Testis (tissue), 3 donors: ENCODE measurements around the gene BRAP. TPM values are rescaled to one million over a fixed set of nuclear protein-coding genes. Genes with fewer than 3 reads are reported as not detected.

ENCODE experiments used
- DNase-seq: peaks from one replicate; pipeline ENCODE4 v3.0.0-alpha.2; 2019
- H3K27ac ChIP-seq, 2 donors: fragments of 200-600 bp; sonication (generic); one replicate each; pipeline ENCODE4 v1.5.1; 2019
- H3K27me3 ChIP-seq: fragments of 200-600 bp; sonication (generic); one replicate; pipeline ENCODE4 v1.5.1; 2019
- H3K36me3 ChIP-seq: fragments of 200-600 bp; sonication (generic); one replicate; pipeline ENCODE4 v1.5.1; 2017; ENCODE audit warnings: low read depth; ENCODE audit errors: missing control alignments
- H3K4me1 ChIP-seq: fragments of 200-600 bp; sonication (generic); one replicate; pipeline ENCODE4 v1.5.1; 2019
- H3K4me3 ChIP-seq, 2 donors: fragments of 200-600 bp; sonication (generic); one replicate each; pipeline ENCODE4 v1.5.1; 2017 to 2019
- H3K9me3 ChIP-seq: fragments of 200-600 bp; sonication (generic); one replicate; pipeline ENCODE4 v1.5.1; 2017
- POLR2A ChIP-seq: fragments of 450-650 bp; IDR thresholded peaks from one replicate; pipeline ENCODE4 v1.6.1; 2017; ENCODE audit warnings: antibody characterized with exemption, mild to moderate bottlenecking, moderate library complexity
- WGBS, 2 donors: methylation state at CpG; one replicate each; pipeline ENCODE4 v1.1.5; 2018; 5-methylcytosine and 5-hydroxymethylcytosine counted together
- intact Hi-C: fragments of 100-400 bp; cut with DNase I; formaldehyde crosslinking; loops from one replicate; pipeline ENCODE4 v1.15.1; 2023; ENCODE audit warnings: low total_unique reads
- polyA plus RNA-seq: library from polyadenylated mRNA; stranded (reverse); fragments of 350-450 nt; fragmentation: Illumina TruSeq; extraction: RNeasy Lipid Tissue Mini Kit (QIAGEN cat#74804); gene quantifications from one replicate; pipeline ENCODE4 v1.2.3, GENCODE V29; 2014; ENCODE audit warnings: low read depth, low replicate concordance; ENCODE audit not compliant: insufficient read depth
- total RNA-seq, 2 donors: library from RNA; depleted of rRNA; stranded (reverse); fragments of >200 nt; gene quantifications; one replicate each; pipeline ENCODE4 v1.2.3, GENCODE V29; 2016
- TF ChIP-seq, protein P1 (sequence below), 3 experiments: fragments of 450-650 bp in 2 of 3; fragments of 200-600 bp in 1 of 3; sonication (generic) in 1 of 3; IDR thresholded peaks; one replicate each; pipeline ENCODE4 v1.5.1; 2016 to 2019; ENCODE audit warnings: antibody characterized with exemption in 3 of 3, mild to moderate bottlenecking in 2 of 3, moderate library complexity in 1 of 3

Gene BRAP
- total and polyA plus RNA-seq, 3 donors from 2014 or later = 71.4 to 167 (median 99.1) TPM

DNA sequence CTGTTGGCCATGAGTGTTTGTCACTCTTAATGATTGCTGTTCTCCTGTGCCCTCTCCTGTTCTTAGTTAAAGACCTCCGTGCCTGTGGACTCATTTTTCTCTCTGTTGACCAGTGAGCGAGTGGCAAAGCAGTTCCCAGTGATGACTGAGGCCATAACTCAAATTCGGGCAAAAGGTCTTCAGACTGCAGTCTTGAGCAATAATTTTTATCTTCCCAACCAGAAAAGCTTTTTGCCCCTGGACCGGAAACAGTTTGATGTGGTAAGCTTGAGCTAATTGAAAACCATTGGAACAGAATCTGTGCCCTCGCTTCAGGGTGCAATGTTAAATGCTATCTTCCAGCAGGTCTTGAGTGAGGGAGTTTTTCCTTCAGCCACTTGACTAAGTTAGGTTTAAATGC lies 19.9 kb upstream of the BRAP start:
- WGBS, 2 donors = 87 to 88% methylated on average over 5 of the region's 5 CpGs
- DNase-seq = no peak
- no peaks in the 10 kb centered on the region for H3K4me1 ChIP-seq
- no peaks in the 10 kb centered on the region for H3K9me3 ChIP-seq
- H3K4me3 ChIP-seq = no peak overlapping the region
- H3K27ac ChIP-seq = no peak overlapping the region
- TF ChIP-seq POLR2A = no peak
- TF ChIP-seq, protein P1, sequence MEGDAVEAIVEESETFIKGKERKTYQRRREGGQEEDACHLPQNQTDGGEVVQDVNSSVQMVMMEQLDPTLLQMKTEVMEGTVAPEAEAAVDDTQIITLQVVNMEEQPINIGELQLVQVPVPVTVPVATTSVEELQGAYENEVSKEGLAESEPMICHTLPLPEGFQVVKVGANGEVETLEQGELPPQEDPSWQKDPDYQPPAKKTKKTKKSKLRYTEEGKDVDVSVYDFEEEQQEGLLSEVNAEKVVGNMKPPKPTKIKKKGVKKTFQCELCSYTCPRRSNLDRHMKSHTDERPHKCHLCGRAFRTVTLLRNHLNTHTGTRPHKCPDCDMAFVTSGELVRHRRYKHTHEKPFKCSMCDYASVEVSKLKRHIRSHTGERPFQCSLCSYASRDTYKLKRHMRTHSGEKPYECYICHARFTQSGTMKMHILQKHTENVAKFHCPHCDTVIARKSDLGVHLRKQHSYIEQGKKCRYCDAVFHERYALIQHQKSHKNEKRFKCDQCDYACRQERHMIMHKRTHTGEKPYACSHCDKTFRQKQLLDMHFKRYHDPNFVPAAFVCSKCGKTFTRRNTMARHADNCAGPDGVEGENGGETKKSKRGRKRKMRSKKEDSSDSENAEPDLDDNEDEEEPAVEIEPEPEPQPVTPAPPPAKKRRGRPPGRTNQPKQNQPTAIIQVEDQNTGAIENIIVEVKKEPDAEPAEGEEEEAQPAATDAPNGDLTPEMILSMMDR (IDR thresholded peaks at IDR 0.05) = no peak
- intact Hi-C loops = no loop called here
- no peaks in the 10 kb centered on the region for H3K27me3 ChIP-seq
- H3K36me3 ChIP-seq = no peaks in the 10 kb centered on the region

DNA sequence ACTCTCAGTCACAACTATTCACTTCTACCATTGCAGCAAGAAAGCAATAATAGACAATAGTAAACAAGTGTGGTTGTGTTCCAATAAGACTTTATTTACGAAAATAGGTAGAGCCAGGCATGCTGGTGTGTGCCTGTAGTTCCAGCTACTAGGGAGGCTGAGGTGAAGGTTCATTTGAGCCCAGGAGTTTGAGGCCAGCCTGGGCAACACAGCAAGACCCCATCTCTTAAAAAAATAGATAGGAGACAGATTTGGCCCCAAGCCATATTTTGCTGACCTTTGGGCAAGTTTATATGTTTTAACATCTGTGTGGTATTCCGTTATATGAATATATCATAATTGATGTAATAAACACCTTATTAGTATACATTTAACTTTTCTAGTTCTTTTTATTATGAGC lies 14.2 kb upstream of the BRAP start:
- H3K4me1 ChIP-seq = no peaks in the 10 kb centered on the region
- H3K9me3 ChIP-seq = no peaks in the 10 kb centered on the region
- H3K4me3 ChIP-seq = no peak overlapping the region
- DNase-seq = no peak
- WGBS, 2 donors = 90 to 93% methylated on average over 2 of the region's 2 CpGs
- intact Hi-C loops = no loop called here
- no peak overlapping the region for H3K27ac ChIP-seq
- no peaks in the 10 kb centered on the region for H3K36me3 ChIP-seq
- TF ChIP-seq, protein P1 (IDR thresholded peaks at IDR 0.05) = no peak
- no peak for TF ChIP-seq POLR2A
- H3K27me3 ChIP-seq = no peaks in the 10 kb centered on the region

DNA sequence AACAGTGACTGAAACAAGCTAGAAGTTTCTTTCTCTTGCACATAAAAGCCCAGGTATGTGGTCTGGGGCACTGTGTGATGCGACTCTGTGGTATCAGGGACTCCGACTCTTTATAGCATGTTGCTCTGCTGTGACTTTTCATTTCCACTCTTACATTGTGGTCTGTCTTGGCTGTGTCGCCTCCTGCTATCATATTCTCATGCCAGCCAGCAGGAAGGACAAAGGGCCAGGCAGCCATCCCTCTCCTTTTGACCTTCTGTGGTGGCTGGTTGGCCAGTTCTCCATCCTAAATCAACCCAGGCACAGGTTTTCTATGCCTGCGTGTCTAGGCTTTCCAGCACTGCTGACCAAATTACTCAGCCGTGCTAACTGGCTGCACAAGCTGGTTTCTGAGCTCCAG lies 8.1 kb upstream of the BRAP start:
- DNase-seq = no peak
- Histone ChIP-seq H3K27me3 (no peaks in the 10 kb centered on the region), H3K4me3 (no peak overlapping the region), H3K4me1 (no peaks in the 10 kb centered on the region), H3K36me3 (no peaks in the 10 kb centered on the region), H3K9me3 (no peaks in the 10 kb centered on the region), H3K27ac (no peak overlapping the region)
- intact Hi-C loops = no loop called here
- no peak for TF ChIP-seq POLR2A
- TF ChIP-seq, protein P1 (IDR thresholded peaks at IDR 0.05) = no peak
- WGBS, 2 donors = 94% methylated on average over 5 of the region's 5 CpGs

DNA sequence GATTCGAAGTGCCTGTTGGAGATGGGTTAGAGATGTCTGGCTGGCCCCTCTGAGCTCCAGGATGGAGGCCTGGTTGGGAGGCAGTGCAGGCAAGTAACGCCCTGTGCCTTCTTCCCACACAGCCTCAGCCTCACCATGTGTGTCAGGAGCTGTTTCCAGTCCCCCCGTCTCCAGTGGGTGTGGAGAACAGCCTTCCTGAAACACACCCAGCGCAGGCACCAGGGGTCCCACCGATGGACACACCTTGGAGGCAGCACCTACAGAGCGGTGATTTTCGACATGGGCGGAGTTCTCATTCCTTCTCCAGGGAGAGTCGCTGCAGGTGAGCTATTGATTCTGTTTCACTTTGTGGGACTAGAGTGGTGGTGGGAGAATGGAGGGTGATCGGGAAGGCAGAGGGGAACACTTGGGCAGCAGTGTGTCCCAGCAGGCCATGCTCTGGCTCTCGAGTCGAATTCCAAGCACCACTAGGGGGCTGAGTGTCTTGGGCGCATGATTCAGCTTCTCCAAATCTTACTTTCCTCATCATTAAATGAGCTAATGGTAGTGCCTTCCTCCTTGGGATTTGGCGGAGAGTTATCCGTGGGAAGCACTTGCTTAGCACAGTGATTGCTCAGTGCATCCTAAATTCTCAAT lies 6.9 kb upstream of the BRAP start:
- no peak for TF ChIP-seq POLR2A
- TF ChIP-seq, protein P1 (IDR thresholded peaks at IDR 0.05) = no peak
- Histone ChIP-seq H3K4me3 (no peak overlapping the region), H3K4me1 (no peaks in the 10 kb centered on the region), H3K9me3 (no peaks in the 10 kb centered on the region), H3K27me3 (no peaks in the 10 kb centered on the region), H3K27ac (no peak overlapping the region), H3K36me3 (no peaks in the 10 kb centered on the region)
- intact Hi-C loops = no loop called here
- DNase-seq = no peak
- 85 to 92% methylated on average over 13 to 15 of the region's 15 CpGs for WGBS, 2 donors

DNA sequence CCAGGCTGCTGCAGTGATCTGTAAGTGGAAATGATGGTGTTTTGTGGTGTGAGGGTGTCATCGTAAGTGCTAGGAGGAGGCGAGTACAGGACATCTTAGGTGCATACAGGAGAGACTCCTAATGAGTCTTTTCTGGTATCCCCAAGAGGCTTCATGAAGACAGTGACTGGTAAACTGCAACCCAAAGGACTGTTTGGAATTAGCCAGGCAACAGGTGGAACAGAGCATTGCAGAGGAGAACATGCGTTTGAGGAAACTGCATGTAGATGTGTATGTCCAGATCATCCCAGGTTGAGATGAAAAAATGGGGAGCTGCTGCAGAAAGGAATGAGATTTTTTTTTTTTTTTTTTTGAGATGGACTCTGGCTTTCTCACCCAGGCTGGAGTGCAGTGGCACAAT lies 5.5 kb upstream of the BRAP start:
- intact Hi-C loops = no loop called here
- 93 to 94% methylated on average over 3 of the region's 3 CpGs for WGBS, 2 donors
- H3K36me3 ChIP-seq = no peaks in the 10 kb centered on the region
- no peak overlapping the region for H3K27ac ChIP-seq
- no peaks in the 10 kb centered on the region for H3K27me3 ChIP-seq
- peaks cover 7% of the 10 kb centered on the region for H3K4me1 ChIP-seq
- H3K9me3 ChIP-seq = no peaks in the 10 kb centered on the region
- DNase-seq = no peak
- TF ChIP-seq POLR2A = no peak
- TF ChIP-seq, protein P1 (IDR thresholded peaks at IDR 0.05) = no peak
- H3K4me3 ChIP-seq = no peak overlapping the region
